Adipose tissue (tissue), 3 donors: ENCODE data around the gene SLC3A2. TPM values are rescaled to one million over a fixed set of nuclear protein-coding genes. Genes with fewer than 3 reads are reported as not detected.
"Not testable (repeated sequence)": the region's sequence is repeated elsewhere in the genome, so short reads cannot be mapped to it uniquely, and the experiment has no call there.

Source experiments
- H3K27ac ChIP-seq: one replicate; pipeline ENCODE4 v1.5.1; 2013; ENCODE audit warnings: low read depth, low read length
- WGBS, 3 donors: extraction: QIAGEN DNeasy Blood & Tissue Kit; methylation state at CpG; one replicate each; pipeline ENCODE4 v1.1.7; 2013; 5-methylcytosine and 5-hydroxymethylcytosine counted together
- polyA plus RNA-seq, 3 donors: library from polyadenylated mRNA; stranded (reverse); fragments of 200-250 nt; gene quantifications; one replicate each; pipeline ENCODE4 v1.2.3, GENCODE V29; 2013
- donor health status: healthy with polysubstance abuse.
- donor health status: Bipolar disorder and iron deficiency.
- donor health status: healthy.

SLC3A2 gene
- polyA plus RNA-seq, 3 donors: 62.6 to 146 (median 103) TPM

DNA sequence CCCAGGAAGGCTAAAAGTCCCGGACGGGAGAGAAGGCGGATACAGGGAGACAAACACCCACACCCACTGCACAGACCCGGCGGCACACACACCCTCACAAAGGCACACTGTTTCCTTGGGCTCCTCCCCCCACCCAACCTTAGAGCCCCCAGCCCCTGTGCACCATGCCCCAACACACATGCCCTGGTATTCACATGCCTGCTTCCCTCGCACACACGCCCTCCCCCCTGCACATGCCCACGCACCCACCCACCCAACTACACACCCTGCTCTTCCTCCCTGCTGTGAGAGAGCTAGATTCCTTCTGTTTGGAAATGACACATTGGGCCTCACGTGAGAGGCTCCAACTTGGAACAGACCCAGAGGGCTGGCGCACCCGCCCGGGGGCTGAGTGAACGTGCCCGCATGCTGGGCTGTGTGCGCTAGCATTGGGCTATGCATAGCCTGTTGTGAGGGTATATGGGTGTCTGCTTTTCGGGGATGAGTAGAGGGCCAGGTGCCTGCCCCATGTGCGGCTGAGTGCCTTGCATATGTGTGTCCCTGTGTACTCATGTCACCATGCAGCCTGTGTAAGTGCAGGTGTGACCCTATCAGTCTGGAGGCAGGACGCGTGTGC is 41.0 kb downstream of the SLC3A2 start:
- WGBS, 3 donors: 16 to 38% (median 37%) methylated on average over 19 of the region's 19 CpGs
- H3K27ac ChIP-seq: no peak overlapping the region

GRCh38 chr11:62922189-62922589 is 41.5 kb downstream of the SLC3A2 start:
- WGBS, 3 donors: 54 to 59% (median 59%) methylated on average over 4 of the region's 4 CpGs

DNA sequence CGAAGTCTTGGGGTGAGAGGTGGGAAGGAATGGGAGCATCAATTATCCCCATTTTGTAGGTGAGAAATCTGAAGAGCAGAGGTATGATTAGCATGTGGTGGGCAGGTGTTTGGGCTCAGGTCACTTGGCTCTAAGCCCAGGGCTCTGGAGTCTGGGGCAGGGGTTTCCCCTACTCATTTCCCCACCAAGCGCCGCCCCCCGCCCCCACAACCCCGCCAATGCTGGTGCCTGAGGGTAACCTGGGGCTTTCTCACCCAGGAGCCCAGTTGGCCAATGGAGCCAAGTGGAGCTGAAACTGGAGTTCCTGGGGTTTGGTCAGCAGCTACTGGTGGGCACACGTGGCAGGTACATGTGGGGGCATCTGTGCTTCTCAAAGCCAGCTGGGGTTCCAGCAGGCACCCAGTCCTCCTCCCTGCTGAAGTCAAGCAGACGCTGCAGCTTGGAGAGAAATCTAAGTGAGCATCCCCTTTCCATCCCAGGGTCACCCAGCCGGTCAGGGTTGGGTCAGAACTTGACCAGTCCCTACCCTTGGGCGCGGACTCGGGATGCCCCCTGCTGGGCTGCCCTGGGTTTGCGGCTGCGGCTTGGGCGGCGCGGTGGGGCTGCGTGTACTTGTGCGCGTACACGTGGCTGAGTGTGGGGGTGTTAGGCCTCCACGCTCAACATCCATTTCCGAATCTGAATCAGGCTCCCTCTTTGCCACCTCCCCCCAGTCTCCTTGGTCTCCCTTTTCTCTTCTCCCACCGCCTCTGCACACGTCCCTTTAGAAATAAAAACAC is 42.1 kb downstream of the SLC3A2 start:
- no peak overlapping the region for H3K27ac ChIP-seq
- 38 to 59% (median 47%) methylated on average over 24 of the region's 24 CpGs for WGBS, 3 donors

More at GRCh38 chr11:62922189-62922589, 41.5 kb downstream of the SLC3A2 start:
- H3K27ac ChIP-seq: no peak overlapping the region

- 5 to 8% (median 7%) methylated on average over 48 to 52 of the region's 52 CpGs for WGBS, 3 donors
- H3K27ac ChIP-seq: no peak overlapping the region
Measured at GRCh38 chr11:62923601-62924411, 43.1 kb downstream of the SLC3A2 start.

DNA sequence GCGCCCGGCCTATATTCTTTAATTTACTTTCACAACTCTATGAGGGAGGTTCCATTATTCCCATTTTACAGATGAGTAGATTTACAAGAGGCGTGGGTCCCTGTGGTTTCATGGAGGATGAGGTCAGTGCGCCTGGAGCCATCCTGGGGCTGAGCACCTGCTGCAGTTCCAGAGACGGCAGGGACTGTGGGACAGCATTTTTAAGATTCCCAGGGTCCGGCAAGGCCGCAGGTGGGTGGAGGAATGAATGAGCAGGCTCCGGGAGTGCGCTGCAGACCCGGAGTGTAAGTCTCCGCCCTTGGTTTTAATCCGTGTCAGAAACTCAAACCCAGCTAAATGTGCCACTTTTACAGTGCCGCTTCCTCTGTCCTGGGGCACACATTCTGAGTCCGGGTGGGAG is 44.6 kb downstream of the SLC3A2 start:
- no peak overlapping the region for H3K27ac ChIP-seq
- WGBS, 3 donors: 47 to 63% (median 53%) methylated on average over 14 of the region's 14 CpGs

DNA sequence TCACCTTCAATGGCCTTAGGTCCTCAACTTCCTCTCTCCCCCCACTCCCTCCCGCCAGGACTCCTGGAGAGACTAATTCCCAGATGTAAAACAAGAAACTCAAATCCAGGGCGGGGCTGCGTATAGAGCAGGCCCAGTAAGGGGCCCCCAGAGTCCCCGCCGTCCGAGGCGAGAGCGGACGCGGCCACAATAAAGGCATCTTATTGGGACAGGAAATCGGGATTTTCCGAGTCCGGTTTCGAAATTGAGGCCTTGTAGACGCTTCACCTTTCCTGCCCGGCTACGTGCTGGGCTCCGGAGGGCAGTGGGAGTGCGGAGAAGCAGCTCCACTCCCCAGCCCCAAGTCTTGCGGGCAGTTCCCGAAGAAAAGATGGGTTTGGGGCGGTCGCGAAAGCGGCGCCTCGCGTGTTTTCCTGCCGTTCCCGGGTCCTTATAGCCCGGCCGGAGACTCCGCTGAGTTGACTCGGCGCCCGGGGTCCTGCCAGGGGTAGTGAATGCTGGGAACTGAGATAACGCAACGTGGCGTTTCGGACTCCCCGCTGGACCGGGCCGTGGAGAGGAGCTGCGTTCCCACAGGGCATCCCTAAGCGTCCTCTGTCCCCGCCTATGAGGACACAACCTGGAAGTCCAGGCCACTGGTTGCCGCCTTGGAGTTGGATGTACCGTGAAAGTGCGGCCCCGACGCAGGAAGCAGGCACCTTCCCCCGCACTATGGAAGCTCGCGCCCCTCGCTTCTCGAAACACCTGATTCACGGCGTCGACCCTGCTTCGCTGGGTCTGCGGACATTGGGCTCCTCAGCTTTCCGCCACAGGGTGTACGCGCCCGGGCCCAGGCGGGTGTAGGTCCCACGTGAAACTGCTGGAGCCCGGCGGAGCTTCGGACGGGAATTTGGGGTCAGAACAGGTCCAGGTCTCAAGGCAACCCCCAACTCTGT is 45.3 kb downstream of the SLC3A2 start:
- H3K27ac ChIP-seq: no peak overlapping the region
- WGBS, 3 donors: 8 to 21% (median 10%) methylated on average over 69 to 71 of the region's 71 CpGs

GRCh38 chr11:62926680-62927455 is 46.2 kb downstream of the SLC3A2 start:
- 16 to 21% (median 20%) methylated on average over 52 to 53 of the region's 53 CpGs for WGBS, 3 donors
- no peak overlapping the region for H3K27ac ChIP-seq

DNA sequence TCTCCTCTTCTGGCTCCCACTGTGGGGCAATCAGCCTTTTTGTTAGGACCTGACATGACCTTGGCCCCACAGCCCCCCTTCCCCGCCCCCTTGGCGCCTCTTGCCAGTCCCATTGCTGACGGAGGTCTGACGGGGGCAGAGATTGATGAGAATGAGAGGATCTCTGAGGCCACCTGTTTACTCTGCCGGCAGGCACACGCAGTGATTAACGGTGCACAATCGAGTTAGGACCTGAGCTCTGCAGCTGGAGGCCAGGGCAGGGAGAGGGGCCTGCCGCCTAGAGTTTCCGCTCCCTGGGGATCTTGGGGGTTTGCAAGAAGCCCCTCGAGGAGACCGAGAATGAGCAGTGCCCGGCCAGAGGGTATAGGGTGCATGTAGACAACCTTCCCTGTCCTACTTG is 47.3 kb downstream of the SLC3A2 start:
- WGBS, 3 donors: 30 to 59% (median 46%) methylated on average over 13 of the region's 13 CpGs
- no peak overlapping the region for H3K27ac ChIP-seq

DNA sequence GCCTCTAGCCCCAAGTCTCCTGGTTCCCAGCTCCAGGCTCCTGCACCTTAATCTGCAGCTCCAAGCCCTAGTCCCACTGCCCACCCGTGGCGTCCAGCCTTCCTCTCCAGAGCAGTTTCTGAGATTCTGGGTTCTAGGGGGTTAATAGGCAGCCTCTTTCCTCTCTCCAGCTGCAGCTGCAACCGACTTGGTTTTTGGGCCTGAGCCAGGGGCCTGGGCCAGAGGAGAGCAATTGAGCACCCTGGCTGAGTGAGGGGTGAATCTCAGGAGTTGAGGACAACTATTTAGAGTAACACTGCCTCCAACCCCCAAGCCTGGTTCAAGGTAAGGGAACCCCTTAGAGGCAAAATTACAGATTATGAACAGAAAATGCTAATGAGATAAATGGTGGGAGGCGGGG is 49.5 kb downstream of the SLC3A2 start:
- H3K27ac ChIP-seq: no peak overlapping the region
- WGBS, 3 donors: 40 to 65% (median 61%) methylated on average over 4 of the region's 4 CpGs

DNA sequence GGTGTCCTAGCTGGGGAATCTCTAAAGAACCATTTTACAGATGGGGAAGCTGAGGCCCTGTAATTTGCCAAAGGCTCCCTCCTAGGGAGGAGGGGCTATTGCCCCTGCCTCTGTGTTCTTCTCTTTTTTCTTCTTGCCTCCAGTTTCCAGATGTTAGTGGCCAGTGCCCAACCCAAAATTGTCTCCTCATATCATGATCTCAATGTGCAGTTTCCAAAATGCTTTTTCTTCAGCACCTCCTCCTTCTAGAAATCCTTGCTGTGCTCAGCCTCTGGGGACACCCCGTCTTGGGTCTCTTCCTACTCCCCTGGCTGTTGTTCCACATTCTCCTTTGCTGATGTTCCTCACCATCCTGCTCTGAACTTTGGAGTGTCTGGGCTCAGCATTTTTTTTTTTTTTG is 50.0 kb downstream of the SLC3A2 start:
- H3K27ac ChIP-seq: no peak overlapping the region
- WGBS, 3 donors: 26 to 59% (median 53%) methylated on average over 1 of the region's 1 CpG

- WGBS, 3 donors: 60 to 68% (median 65%) methylated on average over 8 of the region's 8 CpGs
- H3K27ac ChIP-seq: no peak overlapping the region
Measured at GRCh38 chr11:62931499-62932278, 51.0 kb downstream of the SLC3A2 start.

DNA sequence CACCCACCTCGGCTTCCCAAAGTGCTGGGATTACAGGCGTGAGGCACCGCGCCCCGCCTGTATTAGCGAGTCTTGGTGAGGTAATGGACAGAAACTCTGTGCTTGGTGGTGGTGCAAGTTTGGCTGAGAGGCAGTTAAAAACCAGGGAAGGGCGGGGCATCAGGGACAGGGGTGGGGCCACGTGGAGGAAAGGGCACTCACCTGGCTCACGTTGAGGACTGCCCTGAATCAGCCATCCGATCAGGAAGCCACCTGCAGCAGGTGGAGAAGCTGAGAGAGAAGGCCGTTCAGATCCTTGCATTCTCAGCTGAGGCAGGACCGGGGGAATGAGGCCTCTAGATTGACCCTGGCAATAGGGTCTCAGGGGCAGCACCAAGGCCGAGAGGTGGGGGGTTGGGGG is 52.6 kb downstream of the SLC3A2 start:
- no peak overlapping the region for H3K27ac ChIP-seq
- 76 to 83% (median 79%) methylated on average over 13 of the region's 13 CpGs for WGBS, 3 donors

GRCh38 chr11:62933750-62934495 is 53.2 kb downstream of the SLC3A2 start:
- no peak overlapping the region for H3K27ac ChIP-seq
- 83 to 95% (median 95%) methylated on average over 5 of the region's 5 CpGs for WGBS, 3 donors

DNA sequence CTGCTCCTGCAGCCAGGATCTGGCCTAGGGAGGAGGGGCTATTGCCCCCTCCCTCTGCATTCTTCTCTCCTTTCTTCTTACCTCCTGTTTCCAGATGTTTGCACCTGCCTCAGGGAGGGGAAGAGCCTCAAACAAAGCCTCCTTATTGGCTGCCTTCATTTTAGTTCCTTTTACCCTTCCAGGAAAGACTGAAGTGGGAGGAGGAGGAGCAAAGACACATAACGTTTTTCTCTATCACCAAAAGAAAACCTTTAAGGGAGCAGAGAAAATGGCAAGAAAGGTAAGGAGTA is 53.7 kb downstream of the SLC3A2 start:
- 10 to 43% (median 25%) methylated on average over 1 of the region's 1 CpG for WGBS, 3 donors

GRCh38 chr11:62937528-62937927 is 56.8 kb downstream of the SLC3A2 start:
- 73 to 90% (median 84%) methylated on average over 2 of the region's 2 CpGs for WGBS, 3 donors
- not testable (repeated sequence) for H3K27ac ChIP-seq

More for the DNA sequence above, 53.7 kb downstream of the SLC3A2 start:
- H3K27ac ChIP-seq: no peak overlapping the region
